Spinal cord (tissue), 10 donors: ENCODE results near the gene FBRSL1. TPM values are rescaled to one million over a fixed set of nuclear protein-coding genes. Genes with fewer than 3 reads are reported as not detected.

Source experiments
- DNase-seq, 6 donors: peaks; one replicate each; pipeline versions ENCODE4 v3.0.0 to v3.0.0-alpha.2; 2013 to 2015; ENCODE audit warnings: low spot score in 6 of 6, low read depth in 4 of 6
- H3K27ac ChIP-seq: one replicate; pipeline ENCODE4 v1.5.1; 2013; ENCODE audit warnings: low read depth, low read length, control low read depth
- H3K27me3 ChIP-seq: one replicate; pipeline ENCODE4 v1.6.1; 2013; ENCODE audit warnings: low read length; ENCODE audit not compliant: control insufficient read depth, insufficient read depth
- H3K36me3 ChIP-seq: one replicate; pipeline ENCODE4 v1.6.1; 2013; ENCODE audit warnings: low read length; ENCODE audit not compliant: control insufficient read depth, insufficient read depth
- H3K4me1 ChIP-seq: one replicate; pipeline ENCODE4 v1.6.1; 2013; ENCODE audit warnings: low read length; ENCODE audit not compliant: control insufficient read depth, insufficient read depth
- H3K4me3 ChIP-seq: one replicate; pipeline ENCODE4 v1.5.1; 2013; ENCODE audit warnings: low read depth, low read length, control low read depth
- H3K9me3 ChIP-seq: one replicate; pipeline ENCODE4 v1.6.1; 2013; ENCODE audit warnings: low read length; ENCODE audit not compliant: control insufficient read depth, insufficient read depth
- WGBS: methylation state at CpG from one replicate; pipeline ENCODE4 v1.1.5; 2013; ENCODE audit warnings: missing lambda C conversion rate; ENCODE audit not compliant: insufficient coverage; 5-methylcytosine and 5-hydroxymethylcytosine counted together
- polyA plus RNA-seq, 2 donors: library from polyadenylated mRNA; unstranded; fragments of 120-200 nt; gene quantifications; one replicate each; pipeline ENCODE4 v1.2.1, GENCODE V29; 2013; ENCODE audit not compliant: insufficient read length in 2 of 2
- total RNA-seq, 2 donors: library from RNA; depleted of rRNA in 1 of 2; stranded (reverse); fragments of 120-200 nt in 1 of 2; fragments of >200 nt in 1 of 2; gene quantifications; one replicate each; pipeline versions ENCODE4 v1.2.3 to v1.2.4, GENCODE V29; 2013 to 2014
- donor health status: healthy.

The FBRSL1 gene
- total and polyA plus RNA-seq, 4 donors, result 4.1 to 106 (median 54.0) TPM

DNA sequence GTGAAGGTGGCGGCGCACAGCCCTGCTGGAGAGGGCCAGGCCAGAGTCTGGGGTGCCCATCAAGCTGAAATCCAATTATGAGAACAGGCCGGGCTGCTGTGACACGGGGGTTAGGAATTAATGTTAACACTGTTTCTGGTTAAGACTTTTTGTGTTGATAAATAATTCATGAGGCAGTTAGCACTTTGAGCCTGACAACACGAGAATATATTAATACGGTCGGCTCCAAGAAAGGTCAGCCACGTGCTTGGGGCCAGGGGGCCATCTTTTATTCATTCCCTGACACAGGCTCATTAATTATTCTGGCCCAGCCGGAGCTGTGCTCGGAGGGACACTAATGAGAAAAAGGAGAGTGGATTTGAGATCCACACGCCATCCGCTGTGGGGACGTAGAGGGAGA, 45.1 kb downstream of the FBRSL1 start:
- Histone ChIP-seq H3K4me3 (no peak overlapping the region), H3K36me3 (peaks cover 60% of the 10 kb centered on the region), H3K27me3 (no peaks in the 10 kb centered on the region), H3K4me1 (peaks cover 43% of the 10 kb centered on the region), H3K9me3 (no peaks in the 10 kb centered on the region), H3K27ac (no peak overlapping the region)
- DNase-seq, result peak in 2 of 6 donors; percentile 63 to 85
- 31% methylated on average over 8 of the region's 13 CpGs for WGBS

DNA sequence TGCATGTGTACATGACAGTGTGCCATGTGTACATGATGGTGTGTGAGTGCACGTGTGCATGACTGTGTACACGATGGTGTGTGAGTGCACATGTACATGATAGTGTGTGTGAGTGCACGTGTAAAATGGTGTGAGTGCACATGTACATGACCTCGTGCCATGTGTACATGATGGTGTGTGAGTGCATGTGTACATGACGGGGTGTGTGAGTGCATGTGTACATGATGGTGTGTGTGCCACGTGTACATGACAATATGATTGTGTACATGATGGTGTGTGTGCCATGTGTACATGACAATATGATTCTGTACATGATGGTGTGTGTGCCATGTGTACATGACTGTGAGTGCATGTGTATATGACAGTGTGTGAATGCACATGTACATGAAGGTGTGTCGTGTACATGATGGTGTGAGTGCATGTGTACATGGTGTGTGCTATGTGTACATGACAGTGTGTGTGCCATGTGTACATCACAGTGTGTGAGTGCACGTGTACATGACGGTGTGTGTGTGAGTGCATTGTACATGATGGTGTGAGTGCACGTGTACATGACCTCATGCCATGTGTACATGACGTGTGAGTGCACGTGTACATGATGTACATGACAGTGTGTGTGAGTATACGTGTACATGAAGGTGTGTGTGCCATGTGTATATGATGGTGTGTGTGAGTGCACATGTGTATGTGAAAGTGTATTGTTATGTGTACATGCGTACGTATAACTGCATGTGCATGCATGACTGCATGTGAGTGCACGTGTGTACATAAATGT, 46.3 kb downstream of the FBRSL1 start:
- Histone ChIP-seq H3K9me3 (no peaks in the 10 kb centered on the region), H3K4me1 (peaks cover 32% of the 10 kb centered on the region), H3K36me3 (peaks cover 59% of the 10 kb centered on the region), H3K4me3 (no peak overlapping the region), H3K27ac (no peak overlapping the region), H3K27me3 (no peaks in the 10 kb centered on the region)
- 98% methylated on average over 16 of the region's 16 CpGs for WGBS
- DNase-seq, result no peak

GRCh38 chr12:132537049-132537448, 47.1 kb downstream of the FBRSL1 start:
- peaks cover 33% of the 10 kb centered on the region for H3K4me1 ChIP-seq
- H3K27me3 ChIP-seq, result no peaks in the 10 kb centered on the region
- no peak overlapping the region for H3K4me3 ChIP-seq
- DNase-seq, result no peak
- WGBS, result 96% methylated on average over 11 of the region's 11 CpGs
- no peaks in the 10 kb centered on the region for H3K9me3 ChIP-seq
- H3K36me3 ChIP-seq, result peaks cover 60% of the 10 kb centered on the region
- H3K27ac ChIP-seq, result no peak overlapping the region

DNA sequence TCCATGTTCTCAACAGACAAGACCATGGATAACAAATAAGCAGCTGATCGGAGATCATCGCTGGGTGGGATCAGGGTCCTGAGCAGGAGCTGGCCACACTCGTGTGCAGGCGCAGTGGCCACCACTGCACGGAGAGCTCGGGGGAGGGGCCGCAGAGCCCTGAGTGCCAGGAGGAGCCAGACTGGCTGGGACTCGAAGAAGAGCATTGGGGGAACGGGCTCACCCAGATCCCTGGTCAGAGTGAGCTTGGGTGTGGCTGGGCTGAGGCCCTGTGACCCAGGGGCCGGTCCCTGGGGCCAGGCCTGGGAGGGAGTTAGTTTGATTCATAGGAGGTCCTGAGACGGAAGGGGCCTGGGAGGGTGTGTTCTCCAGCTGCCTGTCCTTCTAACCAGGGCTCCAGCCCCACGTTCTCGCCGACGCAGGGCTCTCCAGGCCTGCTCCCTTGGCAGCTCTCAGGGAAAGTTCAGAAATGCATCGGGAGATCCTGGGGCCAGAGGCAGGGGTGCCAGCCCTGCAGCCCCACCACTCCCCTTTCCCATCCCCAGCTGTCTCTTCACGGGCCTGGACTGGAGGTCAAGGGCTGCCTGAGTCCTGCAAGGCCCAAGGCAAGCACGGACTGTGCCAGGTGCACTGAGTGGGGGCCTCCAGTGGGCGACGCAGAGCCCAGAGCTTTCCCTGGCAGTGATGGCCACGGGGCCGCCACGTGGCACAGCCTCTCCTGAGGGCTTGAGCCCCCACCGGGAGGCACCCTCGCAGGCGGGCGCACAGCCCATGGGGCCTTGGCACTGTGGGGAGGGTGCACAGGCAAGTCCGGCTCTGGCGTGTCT, 48.1 kb downstream of the FBRSL1 start:
- peaks cover 43% of the 10 kb centered on the region for H3K4me1 ChIP-seq

GRCh38 chr12:132538663-132538990, 48.7 kb downstream of the FBRSL1 start:
- no peaks in the 10 kb centered on the region for H3K27me3 ChIP-seq
- peaks cover 47% of the 10 kb centered on the region for H3K4me1 ChIP-seq

More for the DNA sequence above, 48.1 kb downstream of the FBRSL1 start:
- WGBS, result 78% methylated on average over 24 of the region's 29 CpGs
- Histone ChIP-seq H3K27ac (no peak overlapping the region), H3K9me3 (no peaks in the 10 kb centered on the region), H3K36me3 (peaks cover 59% of the 10 kb centered on the region), H3K4me3 (no peak overlapping the region), H3K27me3 (no peaks in the 10 kb centered on the region)
- DNase-seq, result no peak

GRCh38 chr12:132539016-132539773, 49.2 kb downstream of the FBRSL1 start:
- 88% methylated on average over 16 of the region's 23 CpGs for WGBS
- H3K27me3 ChIP-seq, result no peaks in the 10 kb centered on the region
- DNase-seq, result no peak
- no peaks in the 10 kb centered on the region for H3K9me3 ChIP-seq
- H3K27ac ChIP-seq, result no peak overlapping the region
- no peak overlapping the region for H3K4me3 ChIP-seq
- peaks cover 62% of the 10 kb centered on the region for H3K36me3 ChIP-seq
- peaks cover 46% of the 10 kb centered on the region for H3K4me1 ChIP-seq

More at GRCh38 chr12:132538663-132538990, 48.7 kb downstream of the FBRSL1 start:
- 91% methylated on average over 4 of the region's 4 CpGs for WGBS
- no peak overlapping the region for H3K27ac ChIP-seq
- H3K9me3 ChIP-seq, result no peaks in the 10 kb centered on the region
- peak in 1 of 6 donors; percentile 53 for DNase-seq
- no peak overlapping the region for H3K4me3 ChIP-seq
- peaks cover 63% of the 10 kb centered on the region for H3K36me3 ChIP-seq

DNA sequence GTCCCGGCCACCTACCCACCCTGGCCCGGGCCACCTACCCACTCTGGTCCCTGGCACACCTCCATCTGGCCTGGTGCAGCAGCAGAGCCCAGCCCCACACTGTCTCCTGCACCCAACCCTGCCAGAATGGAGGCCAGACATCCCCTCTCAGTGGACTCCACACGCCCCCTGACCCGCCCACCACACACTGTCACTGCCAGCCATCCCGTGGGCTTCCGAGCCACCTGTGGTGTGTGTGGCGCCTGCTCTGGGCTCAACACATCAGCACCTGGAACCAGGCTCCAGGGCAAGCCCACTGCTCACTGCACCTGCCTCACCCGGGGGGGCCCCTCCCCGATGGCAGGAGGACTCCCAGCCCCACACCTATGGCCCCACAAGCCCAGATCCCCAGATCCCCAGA, 50.5 kb downstream of the FBRSL1 start:
- Histone ChIP-seq H3K4me1 (peaks cover 43% of the 10 kb centered on the region), H3K27me3 (no peaks in the 10 kb centered on the region), H3K9me3 (no peaks in the 10 kb centered on the region), H3K27ac (no peak overlapping the region), H3K4me3 (no peak overlapping the region), H3K36me3 (peaks cover 54% of the 10 kb centered on the region)
- 90% methylated on average over 9 of the region's 9 CpGs for WGBS
- DNase-seq, result no peak

GRCh38 chr12:132541200-132541599, 51.2 kb downstream of the FBRSL1 start:
- H3K27me3 ChIP-seq, result no peaks in the 10 kb centered on the region
- no peak for DNase-seq
- H3K4me1 ChIP-seq, result peaks cover 49% of the 10 kb centered on the region
- H3K4me3 ChIP-seq, result no peak overlapping the region
- no peaks in the 10 kb centered on the region for H3K9me3 ChIP-seq
- WGBS, result 94% methylated on average over 8 of the region's 9 CpGs
- H3K36me3 ChIP-seq, result peaks cover 60% of the 10 kb centered on the region
- no peak overlapping the region for H3K27ac ChIP-seq

DNA sequence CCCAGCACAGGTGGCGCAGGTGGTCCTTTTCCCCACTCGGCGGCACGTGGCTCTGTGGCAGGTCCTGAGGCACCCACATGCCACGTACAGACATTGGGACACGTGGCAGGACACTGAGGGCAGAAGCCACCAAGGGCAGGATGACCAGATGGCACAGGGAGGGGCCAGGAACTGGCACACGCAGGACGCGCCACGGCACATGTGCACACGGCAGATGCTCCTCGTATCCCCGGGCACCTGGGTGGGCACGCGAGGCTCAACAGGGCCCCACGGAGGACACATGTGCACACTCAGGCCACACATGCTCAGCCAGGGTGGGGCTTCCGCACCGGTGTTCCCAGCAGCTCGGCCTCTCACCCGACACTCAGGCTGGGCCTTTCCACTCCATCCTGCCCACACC, 52.0 kb downstream of the FBRSL1 start:
- H3K4me3 ChIP-seq, result no peak overlapping the region
- no peaks in the 10 kb centered on the region for H3K9me3 ChIP-seq
- no peak for DNase-seq
- 89% methylated on average over 16 of the region's 20 CpGs for WGBS
- H3K27ac ChIP-seq, result no peak overlapping the region
- peaks cover 60% of the 10 kb centered on the region for H3K36me3 ChIP-seq
- H3K27me3 ChIP-seq, result no peaks in the 10 kb centered on the region
- peaks cover 56% of the 10 kb centered on the region for H3K4me1 ChIP-seq
